NB4 (cell line): Measurements from ENCODE around the gene CCNL1.
A peak's percentile ranks its signal among the peaks of the same experiment; 100 is the strongest.
"Not testable (repeated sequence)": the region's sequence is repeated elsewhere in the genome, so short reads cannot be mapped to it uniquely, and the experiment has no call there.

Experiments used
- DNase-seq: peaks from one replicate; pipeline ENCODE4 v3.0.0; 2010; ENCODE audit warnings: low read depth
- H3K4me3 ChIP-seq: one replicate; pipeline ENCODE4 v1.5.1; 2011; ENCODE audit warnings: mild to moderate bottlenecking, low read depth, low read length, moderate library complexity
- MAX ChIP-seq: IDR thresholded peaks from 2 replicates; pipeline ENCODE4 v1.6.1; 2011; ENCODE audit warnings: low read depth, low read length
- MYC ChIP-seq: IDR thresholded peaks from 2 replicates; pipeline ENCODE4 v1.6.1; 2011; ENCODE audit warnings: low read depth, low read length
- POLR2A ChIP-seq: IDR thresholded peaks from 2 replicates; pipeline ENCODE4 v1.6.1; 2011; ENCODE audit warnings: mild to moderate bottlenecking; ENCODE audit not compliant: insufficient read length; ENCODE audit errors: extremely low read depth
- TF ChIP-seq, protein P1 (sequence below): IDR thresholded peaks from one replicate; pipeline ENCODE4 v1.5.1; 2012; ENCODE audit warnings: low read depth, low read length

Gene CCNL1

GRCh38 chr3:157162620-157163019 is 2.7 kb upstream of the CCNL1 start:
- H3K4me3 ChIP-seq = not testable (repeated sequence)
- peak; percentile 58 for DNase-seq
- TF ChIP-seq, protein P1, sequence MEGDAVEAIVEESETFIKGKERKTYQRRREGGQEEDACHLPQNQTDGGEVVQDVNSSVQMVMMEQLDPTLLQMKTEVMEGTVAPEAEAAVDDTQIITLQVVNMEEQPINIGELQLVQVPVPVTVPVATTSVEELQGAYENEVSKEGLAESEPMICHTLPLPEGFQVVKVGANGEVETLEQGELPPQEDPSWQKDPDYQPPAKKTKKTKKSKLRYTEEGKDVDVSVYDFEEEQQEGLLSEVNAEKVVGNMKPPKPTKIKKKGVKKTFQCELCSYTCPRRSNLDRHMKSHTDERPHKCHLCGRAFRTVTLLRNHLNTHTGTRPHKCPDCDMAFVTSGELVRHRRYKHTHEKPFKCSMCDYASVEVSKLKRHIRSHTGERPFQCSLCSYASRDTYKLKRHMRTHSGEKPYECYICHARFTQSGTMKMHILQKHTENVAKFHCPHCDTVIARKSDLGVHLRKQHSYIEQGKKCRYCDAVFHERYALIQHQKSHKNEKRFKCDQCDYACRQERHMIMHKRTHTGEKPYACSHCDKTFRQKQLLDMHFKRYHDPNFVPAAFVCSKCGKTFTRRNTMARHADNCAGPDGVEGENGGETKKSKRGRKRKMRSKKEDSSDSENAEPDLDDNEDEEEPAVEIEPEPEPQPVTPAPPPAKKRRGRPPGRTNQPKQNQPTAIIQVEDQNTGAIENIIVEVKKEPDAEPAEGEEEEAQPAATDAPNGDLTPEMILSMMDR = peak; percentile 19

DNA sequence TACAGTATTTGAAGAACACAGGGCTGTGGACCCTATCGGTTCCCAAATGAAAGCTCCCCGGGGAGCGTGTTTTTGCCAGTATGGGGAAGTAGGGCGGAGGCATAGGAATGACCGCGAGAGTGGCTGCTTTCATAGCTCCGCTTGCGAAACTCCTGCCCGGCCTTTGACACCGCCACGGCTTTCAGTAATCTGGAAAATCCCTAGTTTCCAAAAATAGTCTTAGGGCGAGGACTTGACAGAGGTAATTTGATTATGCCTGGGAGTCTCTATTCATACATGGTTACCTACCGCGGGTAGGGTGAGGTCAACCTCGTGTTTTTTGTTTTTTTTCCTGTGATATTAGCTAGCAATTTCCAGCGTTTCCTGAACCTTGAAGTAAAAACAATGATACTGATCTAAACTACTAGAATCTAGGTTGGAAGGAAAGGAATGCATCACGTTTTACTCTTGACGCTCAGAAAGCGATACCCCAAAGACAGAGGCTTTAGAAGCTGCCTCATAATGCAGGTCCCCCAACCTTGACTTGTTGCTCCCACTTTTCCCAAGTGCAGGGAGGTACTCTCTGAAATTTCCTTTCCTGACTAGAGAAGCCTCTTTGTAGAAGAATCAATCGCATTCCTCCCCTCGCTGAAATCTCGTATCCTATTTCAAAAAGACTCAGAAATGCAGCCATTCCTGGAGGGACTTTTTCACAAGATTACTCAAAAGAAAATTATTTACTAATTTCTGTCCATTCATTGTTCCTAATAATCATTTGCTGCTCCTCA is 894 bp upstream of the CCNL1 start:
- H3K4me3 ChIP-seq = peak overlapping the region; percentile 97
- peak; percentile 93 for DNase-seq
- TF ChIP-seq, protein P1 = no peak
- TF ChIP-seq POLR2A = no peak
- no peak; the same call in none of the 2 replicates for TF ChIP-seq MYC
- peak; percentile 6; the same call in 1 of the 2 replicates for TF ChIP-seq MAX

DNA sequence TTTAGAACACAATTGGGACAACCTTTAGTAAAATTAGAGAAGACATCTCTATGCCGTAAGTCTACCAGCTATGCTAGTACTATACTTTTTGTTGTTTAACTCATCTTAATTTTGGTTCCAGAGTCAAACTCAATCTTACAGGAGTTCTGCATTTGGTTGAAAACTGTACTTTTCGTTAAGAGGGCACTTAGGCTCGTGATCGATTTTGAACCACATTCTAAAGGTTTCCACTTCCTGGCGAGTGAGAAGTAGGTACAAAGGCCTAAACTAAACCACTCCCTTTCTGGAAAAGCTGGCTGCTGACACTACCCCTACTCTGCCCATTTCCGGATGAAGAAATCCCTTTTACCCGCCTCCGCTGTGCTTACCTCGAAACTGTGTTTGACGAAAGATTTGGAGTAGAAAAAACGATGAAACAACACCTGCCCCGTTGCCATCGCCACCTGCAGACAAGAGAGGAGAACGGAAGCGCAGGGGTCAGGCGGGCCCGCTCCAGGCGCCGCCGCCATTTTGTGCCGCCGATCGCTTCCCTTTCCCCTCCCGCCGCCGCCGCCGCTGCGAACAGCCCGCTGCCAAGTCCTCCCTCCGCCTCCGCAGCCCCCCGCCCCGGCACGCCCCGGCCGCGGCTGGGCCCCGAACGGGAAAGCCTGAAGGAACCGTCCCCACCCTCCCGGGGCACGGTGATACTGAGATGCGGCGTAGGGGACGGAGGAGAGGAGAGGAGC is 748 bp downstream of the CCNL1 start:
- DNase-seq = peak; percentile 78
- H3K4me3 ChIP-seq = peak overlapping the region; percentile 97
- TF ChIP-seq POLR2A (no peak), MYC (0 out of 2 replicates have a peak, but pooled peaks have one; percentile 25), MAX (no peak)
- TF ChIP-seq, protein P1 = peak; percentile 14

DNA sequence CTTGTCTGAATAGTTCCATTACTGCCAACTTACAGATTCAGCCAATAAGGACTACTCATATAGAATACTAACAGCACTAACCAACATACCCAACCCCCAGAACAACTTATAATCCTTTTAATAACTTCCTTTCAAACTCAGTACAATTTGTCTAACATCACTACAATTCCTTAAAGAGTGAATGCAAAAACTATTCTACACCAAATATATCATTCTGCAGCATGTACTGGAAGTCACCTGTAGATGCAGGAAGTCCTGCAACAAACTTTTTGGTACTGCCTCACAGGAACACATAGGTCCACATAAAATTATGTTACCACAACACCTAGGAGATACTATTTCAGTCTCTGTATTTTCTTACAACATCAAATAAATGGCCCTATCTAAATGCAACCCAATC is 2.1 kb downstream of the CCNL1 start:
- H3K4me3 ChIP-seq = peak overlapping the region; percentile 97
- TF ChIP-seq MYC = no peak
- TF ChIP-seq, protein P1 = no peak
- no peak for TF ChIP-seq POLR2A
- no peak for DNase-seq

GRCh38 chr3:157156837-157157635 is 2.9 kb downstream of the CCNL1 start:
- no peak for TF ChIP-seq POLR2A
- TF ChIP-seq MYC = no peak
- TF ChIP-seq, protein P1 = no peak
- no peak for TF ChIP-seq MAX
- DNase-seq = peak; percentile 36
- peak overlapping the region; percentile 97 for H3K4me3 ChIP-seq
